ENCODE measurements around the gene ACBD4. TPM values are rescaled to one million over a fixed set of nuclear protein-coding genes. Genes with fewer than 3 reads are reported as not detected.

Gene ACBD4
- total and polyA plus RNA-seq, 10 of the 15 experiments (the other 5 are each of a cell fraction or from before 2014, with no cell fraction given), result 0.20 to 13.8 (median 6.9) TPM

DNA sequence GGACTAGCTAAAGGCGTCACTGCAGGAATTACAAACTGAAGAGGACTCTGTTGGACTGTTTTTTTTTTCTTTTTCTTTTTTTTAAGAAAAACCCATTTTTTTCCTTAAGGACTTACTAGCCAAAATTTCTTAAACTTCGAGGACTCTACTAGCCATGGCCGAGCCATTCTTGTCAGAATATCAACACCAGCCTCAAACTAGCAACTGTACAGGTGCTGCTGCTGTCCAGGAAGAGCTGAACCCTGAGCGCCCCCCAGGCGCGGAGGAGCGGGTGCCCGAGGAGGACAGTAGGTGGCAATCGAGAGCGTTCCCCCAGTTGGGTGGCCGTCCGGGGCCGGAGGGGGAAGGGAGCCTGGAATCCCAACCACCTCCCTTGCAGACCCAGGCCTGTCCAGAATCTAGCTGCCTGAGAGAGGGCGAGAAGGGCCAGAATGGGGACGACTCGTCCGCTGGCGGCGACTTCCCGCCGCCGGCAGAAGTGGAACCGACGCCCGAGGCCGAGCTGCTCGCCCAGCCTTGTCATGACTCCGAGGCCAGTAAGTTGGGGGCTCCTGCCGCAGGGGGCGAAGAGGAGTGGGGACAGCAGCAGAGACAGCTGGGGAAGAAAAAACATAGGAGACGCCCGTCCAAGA is 13.7 kb downstream of the ACBD4 start (continued):
- TF ChIP-seq SPI1 (IDR thresholded peaks at IDR 0.05; ENCODE audit: borderline replicate concordance, insufficient read depth, low read depth, low read length), result no peak
- TF ChIP-seq, protein P1, sequence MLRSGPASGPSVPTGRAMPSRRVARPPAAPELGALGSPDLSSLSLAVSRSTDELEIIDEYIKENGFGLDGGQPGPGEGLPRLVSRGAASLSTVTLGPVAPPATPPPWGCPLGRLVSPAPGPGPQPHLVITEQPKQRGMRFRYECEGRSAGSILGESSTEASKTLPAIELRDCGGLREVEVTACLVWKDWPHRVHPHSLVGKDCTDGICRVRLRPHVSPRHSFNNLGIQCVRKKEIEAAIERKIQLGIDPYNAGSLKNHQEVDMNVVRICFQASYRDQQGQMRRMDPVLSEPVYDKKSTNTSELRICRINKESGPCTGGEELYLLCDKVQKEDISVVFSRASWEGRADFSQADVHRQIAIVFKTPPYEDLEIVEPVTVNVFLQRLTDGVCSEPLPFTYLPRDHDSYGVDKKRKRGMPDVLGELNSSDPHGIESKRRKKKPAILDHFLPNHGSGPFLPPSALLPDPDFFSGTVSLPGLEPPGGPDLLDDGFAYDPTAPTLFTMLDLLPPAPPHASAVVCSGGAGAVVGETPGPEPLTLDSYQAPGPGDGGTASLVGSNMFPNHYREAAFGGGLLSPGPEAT (IDR thresholded peaks at IDR 0.05; ENCODE audit: low read depth), result no peak; the same call in 1 of the 2 replicates
- TF ChIP-seq POU2F2 (IDR thresholded peaks at IDR 0.05; ENCODE audit: borderline replicate concordance, low read depth, low read length), result no peak
- no peak; the same call in 1 of the 2 replicates for TF ChIP-seq EED (IDR thresholded peaks at IDR 0.05; ENCODE audit: low read depth)
- no peak; the same call in 1 of the 2 replicates for TF ChIP-seq JUNB (IDR thresholded peaks at IDR 0.05)
- TF ChIP-seq SMC3 (IDR thresholded peaks at IDR 0.05; ENCODE audit: borderline replicate concordance, low read length), result peak; percentile 39; the same call in 1 of the 2 replicates
- TF ChIP-seq ZNF207 (IDR thresholded peaks at IDR 0.05; ENCODE audit: borderline replicate concordance), result no peak
- no peak for TF ChIP-seq TBL1XR1 (IDR thresholded peaks at IDR 0.05; ENCODE audit: low read depth, low read length)
- no peak for TF ChIP-seq BMI1 (IDR thresholded peaks at IDR 0.05; ENCODE audit: borderline replicate concordance)
- TF ChIP-seq, protein P2, sequence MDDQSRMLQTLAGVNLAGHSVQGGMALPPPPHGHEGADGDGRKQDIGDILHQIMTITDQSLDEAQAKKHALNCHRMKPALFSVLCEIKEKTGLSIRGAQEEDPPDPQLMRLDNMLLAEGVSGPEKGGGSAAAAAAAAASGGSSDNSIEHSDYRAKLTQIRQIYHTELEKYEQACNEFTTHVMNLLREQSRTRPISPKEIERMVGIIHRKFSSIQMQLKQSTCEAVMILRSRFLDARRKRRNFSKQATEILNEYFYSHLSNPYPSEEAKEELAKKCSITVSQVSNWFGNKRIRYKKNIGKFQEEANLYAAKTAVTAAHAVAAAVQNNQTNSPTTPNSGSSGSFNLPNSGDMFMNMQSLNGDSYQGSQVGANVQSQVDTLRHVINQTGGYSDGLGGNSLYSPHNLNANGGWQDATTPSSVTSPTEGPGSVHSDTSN (IDR thresholded peaks at IDR 0.05; ENCODE audit: insufficient replicate concordance, low read depth, low read length), result no peak
- TF ChIP-seq, protein P3, sequence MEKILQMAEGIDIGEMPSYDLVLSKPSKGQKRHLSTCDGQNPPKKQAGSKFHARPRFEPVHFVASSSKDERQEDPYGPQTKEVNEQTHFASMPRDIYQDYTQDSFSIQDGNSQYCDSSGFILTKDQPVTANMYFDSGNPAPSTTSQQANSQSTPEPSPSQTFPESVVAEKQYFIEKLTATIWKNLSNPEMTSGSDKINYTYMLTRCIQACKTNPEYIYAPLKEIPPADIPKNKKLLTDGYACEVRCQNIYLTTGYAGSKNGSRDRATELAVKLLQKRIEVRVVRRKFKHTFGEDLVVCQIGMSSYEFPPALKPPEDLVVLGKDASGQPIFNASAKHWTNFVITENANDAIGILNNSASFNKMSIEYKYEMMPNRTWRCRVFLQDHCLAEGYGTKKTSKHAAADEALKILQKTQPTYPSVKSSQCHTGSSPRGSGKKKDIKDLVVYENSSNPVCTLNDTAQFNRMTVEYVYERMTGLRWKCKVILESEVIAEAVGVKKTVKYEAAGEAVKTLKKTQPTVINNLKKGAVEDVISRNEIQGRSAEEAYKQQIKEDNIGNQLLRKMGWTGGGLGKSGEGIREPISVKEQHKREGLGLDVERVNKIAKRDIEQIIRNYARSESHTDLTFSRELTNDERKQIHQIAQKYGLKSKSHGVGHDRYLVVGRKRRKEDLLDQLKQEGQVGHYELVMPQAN (conservative IDR thresholded peaks at IDR 0.05), result peak; percentile 67
- peak; percentile 62 for TF ChIP-seq RAD21 (IDR thresholded peaks at IDR 0.05; ENCODE audit: insufficient read depth, low read depth, low read length)
- no peak for TF ChIP-seq HDGF (IDR thresholded peaks at IDR 0.05)
- no peak for TF ChIP-seq TCF7 (IDR thresholded peaks at IDR 0.05; ENCODE audit: borderline replicate concordance)
- no peak for TF ChIP-seq DPF2 (IDR thresholded peaks at IDR 0.05)
- TF ChIP-seq MTA3 (IDR thresholded peaks at IDR 0.05; ENCODE audit: borderline replicate concordance, low read length), result no peak
- no peak for TF ChIP-seq SIX5 (IDR thresholded peaks at IDR 0.05; ENCODE audit: low read depth, low read length, severe bottlenecking)
- no peak for TF ChIP-seq ATF7 (IDR thresholded peaks at IDR 0.05; ENCODE audit: low read depth)
- TF ChIP-seq GATAD2B (conservative IDR thresholded peaks at IDR 0.05; ENCODE audit: low read depth), result peak; percentile 63
- no peak for TF ChIP-seq SMAD1 (IDR thresholded peaks at IDR 0.05; ENCODE audit: low read depth, partially characterized antibody)
- TF ChIP-seq CREM (IDR thresholded peaks at IDR 0.05; ENCODE audit: low read depth), result no peak
- TF ChIP-seq, protein P4, sequence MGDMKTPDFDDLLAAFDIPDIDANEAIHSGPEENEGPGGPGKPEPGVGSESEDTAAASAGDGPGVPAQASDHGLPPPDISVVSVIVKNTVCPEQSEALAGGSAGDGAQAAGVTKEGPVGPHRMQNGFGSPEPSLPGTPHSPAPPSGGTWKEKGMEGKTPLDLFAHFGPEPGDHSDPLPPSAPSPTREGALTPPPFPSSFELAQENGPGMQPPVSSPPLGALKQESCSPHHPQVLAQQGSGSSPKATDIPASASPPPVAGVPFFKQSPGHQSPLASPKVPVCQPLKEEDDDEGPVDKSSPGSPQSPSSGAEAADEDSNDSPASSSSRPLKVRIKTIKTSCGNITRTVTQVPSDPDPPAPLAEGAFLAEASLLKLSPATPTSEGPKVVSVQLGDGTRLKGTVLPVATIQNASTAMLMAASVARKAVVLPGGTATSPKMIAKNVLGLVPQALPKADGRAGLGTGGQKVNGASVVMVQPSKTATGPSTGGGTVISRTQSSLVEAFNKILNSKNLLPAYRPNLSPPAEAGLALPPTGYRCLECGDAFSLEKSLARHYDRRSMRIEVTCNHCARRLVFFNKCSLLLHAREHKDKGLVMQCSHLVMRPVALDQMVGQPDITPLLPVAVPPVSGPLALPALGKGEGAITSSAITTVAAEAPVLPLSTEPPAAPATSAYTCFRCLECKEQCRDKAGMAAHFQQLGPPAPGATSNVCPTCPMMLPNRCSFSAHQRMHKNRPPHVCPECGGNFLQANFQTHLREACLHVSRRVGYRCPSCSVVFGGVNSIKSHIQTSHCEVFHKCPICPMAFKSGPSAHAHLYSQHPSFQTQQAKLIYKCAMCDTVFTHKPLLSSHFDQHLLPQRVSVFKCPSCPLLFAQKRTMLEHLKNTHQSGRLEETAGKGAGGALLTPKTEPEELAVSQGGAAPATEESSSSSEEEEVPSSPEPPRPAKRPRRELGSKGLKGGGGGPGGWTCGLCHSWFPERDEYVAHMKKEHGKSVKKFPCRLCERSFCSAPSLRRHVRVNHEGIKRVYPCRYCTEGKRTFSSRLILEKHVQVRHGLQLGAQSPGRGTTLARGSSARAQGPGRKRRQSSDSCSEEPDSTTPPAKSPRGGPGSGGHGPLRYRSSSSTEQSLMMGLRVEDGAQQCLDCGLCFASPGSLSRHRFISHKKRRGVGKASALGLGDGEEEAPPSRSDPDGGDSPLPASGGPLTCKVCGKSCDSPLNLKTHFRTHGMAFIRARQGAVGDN (IDR thresholded peaks at IDR 0.05), result peak; percentile 46; the same call in 1 of the 2 replicates
- no peak for TF ChIP-seq SUZ12 (IDR thresholded peaks at IDR 0.05; ENCODE audit: unreplicated experiment)

Data from GM12878 (cell line).